Retinal pigment epithelial cell (primary cell): ENCODE results near the gene NAA50.
A peak's percentile ranks its signal among the peaks of the same experiment; 100 is the strongest.

Experiments used
- DNase-seq: peaks from one replicate; pipeline ENCODE4 v3.0.0-alpha.2; 2010; ENCODE audit warnings: low read depth
- H3K4me3 ChIP-seq: 2 replicates; pipeline ENCODE4 v1.5.1; 2011; ENCODE audit warnings: mild to moderate bottlenecking, low read length, control low read depth, moderate library complexity
- TF ChIP-seq, protein P1 (sequence below): conservative IDR thresholded peaks from 2 replicates; pipeline ENCODE4 v1.5.1; 2011; ENCODE audit warnings: low read depth, low read length, control low read depth, inconsistent platforms

The NAA50 gene

DNA sequence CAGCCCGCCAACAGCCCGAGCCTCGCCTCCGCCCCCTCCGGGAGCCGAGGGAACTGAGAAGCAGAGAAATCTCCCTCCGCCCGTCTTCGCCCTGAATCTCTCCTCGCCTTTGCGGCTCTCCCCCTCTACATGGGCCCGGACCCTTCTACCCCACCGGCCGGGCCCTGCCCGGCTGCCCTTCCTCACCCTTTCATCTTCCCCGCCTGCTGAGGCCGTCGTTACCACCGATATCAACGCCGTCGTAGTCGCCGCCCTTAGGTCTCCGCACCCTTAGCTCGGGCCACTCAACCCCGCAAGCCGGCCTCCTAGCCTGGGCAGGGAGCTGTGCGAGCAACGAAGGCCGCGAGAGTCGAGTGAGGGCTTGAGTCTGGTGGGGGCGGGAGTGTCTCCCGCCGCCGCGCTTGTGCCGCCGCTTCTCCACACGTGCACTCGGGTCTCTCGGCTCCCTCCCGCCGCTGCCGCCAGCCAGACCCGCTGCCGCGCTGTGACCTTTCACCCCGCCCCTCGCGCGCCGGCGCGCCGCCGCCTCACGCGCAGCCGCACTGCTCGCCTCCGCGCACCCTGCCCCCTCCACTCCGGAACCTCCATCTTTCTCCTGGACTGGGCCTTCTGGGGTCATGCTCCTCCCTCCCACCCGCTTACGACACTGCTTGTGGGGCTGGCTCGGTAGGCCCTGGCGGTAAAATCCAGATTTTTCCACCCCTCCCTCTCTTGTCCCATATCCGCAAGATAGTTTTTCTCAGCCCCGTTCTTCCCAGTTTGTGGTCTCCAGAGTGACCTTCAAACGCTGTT, at the start of gene NAA50:
Gene NAA50, minus strand, starts transcription at position 494 of the 792 bp plus-strand sequence. Its CDS starts 300 bp downstream, at position 194.
- TF ChIP-seq, protein P1, sequence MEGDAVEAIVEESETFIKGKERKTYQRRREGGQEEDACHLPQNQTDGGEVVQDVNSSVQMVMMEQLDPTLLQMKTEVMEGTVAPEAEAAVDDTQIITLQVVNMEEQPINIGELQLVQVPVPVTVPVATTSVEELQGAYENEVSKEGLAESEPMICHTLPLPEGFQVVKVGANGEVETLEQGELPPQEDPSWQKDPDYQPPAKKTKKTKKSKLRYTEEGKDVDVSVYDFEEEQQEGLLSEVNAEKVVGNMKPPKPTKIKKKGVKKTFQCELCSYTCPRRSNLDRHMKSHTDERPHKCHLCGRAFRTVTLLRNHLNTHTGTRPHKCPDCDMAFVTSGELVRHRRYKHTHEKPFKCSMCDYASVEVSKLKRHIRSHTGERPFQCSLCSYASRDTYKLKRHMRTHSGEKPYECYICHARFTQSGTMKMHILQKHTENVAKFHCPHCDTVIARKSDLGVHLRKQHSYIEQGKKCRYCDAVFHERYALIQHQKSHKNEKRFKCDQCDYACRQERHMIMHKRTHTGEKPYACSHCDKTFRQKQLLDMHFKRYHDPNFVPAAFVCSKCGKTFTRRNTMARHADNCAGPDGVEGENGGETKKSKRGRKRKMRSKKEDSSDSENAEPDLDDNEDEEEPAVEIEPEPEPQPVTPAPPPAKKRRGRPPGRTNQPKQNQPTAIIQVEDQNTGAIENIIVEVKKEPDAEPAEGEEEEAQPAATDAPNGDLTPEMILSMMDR, result peak; percentile 52
- H3K4me3 ChIP-seq, result peak within 1 kb of the TSS; percentile 99
- no peak for DNase-seq

- DNase-seq, result no peak
- TF ChIP-seq, protein P1, result no peak
- H3K4me3 ChIP-seq, result no peak overlapping the region
These were observed 49.6 kb upstream of the NAA50 start for GRCh38 chr3:113795693-113796092.

GRCh38 chr3:113794526-113794925, 48.5 kb upstream of the NAA50 start:
- H3K4me3 ChIP-seq, result no peak overlapping the region
- DNase-seq, result no peak
- TF ChIP-seq, protein P1, result no peak

DNA sequence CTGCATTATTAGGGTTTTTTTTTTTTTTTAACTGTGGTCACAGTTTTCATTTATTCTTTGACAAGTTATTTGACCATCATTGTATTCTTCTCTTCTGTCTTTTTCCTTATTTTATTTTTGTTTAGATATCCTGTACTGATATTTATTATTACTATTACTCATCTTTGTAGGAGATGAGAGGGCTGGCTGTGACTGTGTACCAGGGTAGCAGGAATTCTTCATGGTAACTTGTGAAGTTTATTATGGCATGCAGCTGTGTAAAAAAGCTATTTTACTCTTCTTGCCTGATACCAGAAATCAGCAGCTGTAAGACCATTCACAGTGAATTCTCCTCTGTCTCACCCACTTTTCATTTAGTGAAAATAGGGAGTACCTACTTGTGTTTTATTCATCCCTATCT, 45.3 kb upstream of the NAA50 start:
- H3K4me3 ChIP-seq, result no peak overlapping the region
- TF ChIP-seq, protein P1, result no peak
- DNase-seq, result no peak

DNA sequence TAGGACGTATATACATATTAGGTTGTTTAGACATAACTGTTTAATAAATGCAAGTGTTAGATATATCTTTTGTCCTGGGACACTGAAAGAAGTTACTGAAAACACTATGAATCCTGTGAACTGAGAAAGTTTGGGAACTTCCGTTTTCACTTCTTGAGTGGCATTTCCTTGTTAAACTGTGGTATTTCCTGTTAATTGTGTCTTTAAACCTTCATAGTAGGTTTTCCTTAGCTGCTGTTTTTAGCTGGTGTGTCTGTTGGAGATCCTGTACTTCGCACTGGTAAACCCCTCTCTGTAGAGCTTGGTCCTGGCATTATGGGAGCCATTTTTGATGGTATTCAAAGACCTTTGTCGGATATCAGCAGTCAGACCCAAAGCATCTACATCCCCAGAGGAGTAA, 37.9 kb upstream of the NAA50 start:
- no peak overlapping the region for H3K4me3 ChIP-seq
- DNase-seq, result no peak
- TF ChIP-seq, protein P1, result no peak

GRCh38 chr3:113783463-113783862, 37.4 kb upstream of the NAA50 start:
- DNase-seq, result peak; percentile 88
- no peak overlapping the region for H3K4me3 ChIP-seq
- TF ChIP-seq, protein P1, result no peak

DNA sequence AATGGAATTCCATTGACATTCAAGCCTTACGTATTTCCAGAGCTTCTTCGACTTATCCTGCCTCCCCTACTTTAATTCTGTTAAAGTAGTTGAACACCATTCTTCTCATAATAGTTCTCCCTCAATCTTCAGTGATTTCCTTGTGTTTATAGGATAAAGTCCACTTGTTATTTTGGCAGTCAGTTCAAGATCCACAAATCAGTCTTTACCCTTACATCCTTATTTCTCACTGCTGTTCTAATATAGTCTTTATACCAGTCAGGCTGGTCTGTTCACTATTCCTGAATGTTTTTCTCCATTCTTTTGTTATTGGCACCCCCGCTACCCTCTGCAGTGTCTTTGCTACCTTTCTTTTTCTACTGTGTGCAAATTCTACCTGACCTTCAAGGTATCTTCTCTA, 30.5 kb upstream of the NAA50 start:
- no peak overlapping the region for H3K4me3 ChIP-seq
- TF ChIP-seq, protein P1, result no peak
- DNase-seq, result no peak
